ENCODE data around the gene GGCT. TPM values are rescaled to one million over a fixed set of nuclear protein-coding genes. Genes with fewer than 3 reads are reported as not detected.

Gene GGCT
- total RNA-seq, 2 donors from 2014 or later: 11.8 to 24.6 TPM

DNA sequence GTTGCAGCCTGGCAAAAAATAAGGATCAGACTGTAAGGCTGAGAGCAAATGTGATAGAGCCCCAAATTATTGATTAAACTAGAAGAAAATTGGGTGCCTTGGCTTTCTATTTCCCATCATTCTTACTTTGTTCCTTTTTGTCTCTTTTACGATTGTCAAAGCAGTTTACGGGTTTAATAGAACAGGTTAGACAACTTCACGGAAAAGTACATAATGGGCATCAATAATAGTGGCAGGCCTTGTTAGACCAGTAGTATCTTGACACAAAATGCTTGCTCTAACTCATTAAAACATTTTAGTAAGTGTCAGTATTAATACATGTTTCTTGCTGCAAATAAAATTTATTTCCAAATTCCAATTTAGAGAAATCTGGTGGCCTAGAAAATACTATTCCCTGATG is 14.5 kb upstream of the GGCT start:
- Histone ChIP-seq H3K4me1 (ENCODE audit: control insufficient read depth in 1 of 2, low read depth in 2 of 2) (no peaks in the 10 kb centered on the region), H3K4me3 (no peak overlapping the region), H3K27me3 (replicated peaks; ENCODE audit: insufficient read depth) (no peaks in the 10 kb centered on the region), H3K9me3 (no peaks in the 10 kb centered on the region), H3K36me3 (no peaks in the 10 kb centered on the region), H3K27ac (no peak overlapping the region)
- DNase-seq (ENCODE audit: low spot score): no peak
- no peak for ATAC-seq (ENCODE audit: insufficient number of reproducible peaks, low FRiP score, low read depth)
- no peak for TF ChIP-seq CTCF (IDR thresholded peaks at IDR 0.05)

GRCh38 chr7:30515761-30516160 is 11.1 kb upstream of the GGCT start:
- no peak for TF ChIP-seq CTCF (IDR thresholded peaks at IDR 0.05)
- no peak for ATAC-seq (ENCODE audit: insufficient number of reproducible peaks, low FRiP score, low read depth)
- Histone ChIP-seq H3K27ac (no peak overlapping the region), H3K9me3 (no peaks in the 10 kb centered on the region), H3K4me3 (no peak overlapping the region), H3K36me3 (no peaks in the 10 kb centered on the region), H3K27me3 (replicated peaks; ENCODE audit: insufficient read depth) (no peaks in the 10 kb centered on the region), H3K4me1 (ENCODE audit: control insufficient read depth in 1 of 2, low read depth in 2 of 2) (no peaks in the 10 kb centered on the region)
- DNase-seq (ENCODE audit: low spot score): no peak

GRCh38 chr7:30514776-30515175 is 10.1 kb upstream of the GGCT start:
- TF ChIP-seq CTCF (IDR thresholded peaks at IDR 0.05): no peak
- no peaks in the 10 kb centered on the region for H3K36me3 ChIP-seq
- no peaks in the 10 kb centered on the region for H3K4me1 ChIP-seq (ENCODE audit: control insufficient read depth in 1 of 2, low read depth in 2 of 2)
- no peaks in the 10 kb centered on the region for H3K27me3 ChIP-seq (replicated peaks; ENCODE audit: insufficient read depth)
- DNase-seq (ENCODE audit: low spot score) (no peak), ATAC-seq (ENCODE audit: insufficient number of reproducible peaks, low FRiP score, low read depth) (no peak)
- H3K27ac ChIP-seq: no peak overlapping the region
- H3K9me3 ChIP-seq: no peaks in the 10 kb centered on the region
- H3K4me3 ChIP-seq: no peak overlapping the region

GRCh38 chr7:30514177-30514576 is 9.5 kb upstream of the GGCT start:
- H3K36me3 ChIP-seq: no peaks in the 10 kb centered on the region
- no peaks in the 10 kb centered on the region for H3K27me3 ChIP-seq (replicated peaks; ENCODE audit: insufficient read depth)
- TF ChIP-seq CTCF (IDR thresholded peaks at IDR 0.05): no peak
- H3K4me1 ChIP-seq (ENCODE audit: control insufficient read depth in 1 of 2, low read depth in 2 of 2): no peaks in the 10 kb centered on the region
- H3K9me3 ChIP-seq: no peaks in the 10 kb centered on the region
- DNase-seq (ENCODE audit: low spot score): no peak
- ATAC-seq (ENCODE audit: insufficient number of reproducible peaks, low FRiP score, low read depth): no peak
- no peak overlapping the region for H3K27ac ChIP-seq
- no peak overlapping the region for H3K4me3 ChIP-seq

GRCh38 chr7:30513762-30514161 is 9.1 kb upstream of the GGCT start:
- H3K27me3 ChIP-seq (replicated peaks; ENCODE audit: insufficient read depth): no peaks in the 10 kb centered on the region
- H3K4me3 ChIP-seq: no peak overlapping the region
- no peaks in the 10 kb centered on the region for H3K36me3 ChIP-seq
- TF ChIP-seq CTCF (IDR thresholded peaks at IDR 0.05): no peak
- no peaks in the 10 kb centered on the region for H3K4me1 ChIP-seq (ENCODE audit: control insufficient read depth in 1 of 2, low read depth in 2 of 2)
- no peaks in the 10 kb centered on the region for H3K9me3 ChIP-seq
- ATAC-seq (ENCODE audit: insufficient number of reproducible peaks, low FRiP score, low read depth) (no peak), DNase-seq (ENCODE audit: low spot score) (no peak)
- no peak overlapping the region for H3K27ac ChIP-seq
